Epithelial cell of esophagus (primary cell): ENCODE data around the gene ATP6V0D1.

Experiments
- DNase-seq: peaks from one replicate; pipeline ENCODE4 v3.0.0; 2010; ENCODE audit warnings: low read depth
- H3K4me3 ChIP-seq: 2 replicates; pipeline ENCODE4 v1.5.1; 2011; ENCODE audit warnings: mild to moderate bottlenecking, low read length, control low read depth
- CTCF ChIP-seq: IDR thresholded peaks from 2 replicates; pipeline ENCODE4 v1.5.1; 2011; ENCODE audit warnings: low read depth, mild to moderate bottlenecking, low read length, control low read depth, inconsistent platforms; ENCODE audit not compliant: insufficient read depth; ENCODE audit errors: missing control alignments

ATP6V0D1 gene

GRCh38 chr16:67482233-67482924 is 1.4 kb upstream of the ATP6V0D1 start:
- no peak for TF ChIP-seq CTCF
- DNase-seq, result no peak
- peak overlapping the region; percentile 82 for H3K4me3 ChIP-seq

- TF ChIP-seq CTCF, result no peak
- H3K4me3 ChIP-seq, result peak overlapping the region; percentile 82
- no peak for DNase-seq
These were observed 740 bp upstream of the ATP6V0D1 start for GRCh38 chr16:67481561-67482232.

GRCh38 chr16:67477960-67478554 is 2.9 kb downstream of the ATP6V0D1 start:
- H3K4me3 ChIP-seq, result no peak overlapping the region
- DNase-seq, result peak; percentile 84
- no peak for TF ChIP-seq CTCF

GRCh38 chr16:67474551-67475455 is 6.2 kb downstream of the ATP6V0D1 start:
- no peak for DNase-seq
- no peak overlapping the region for H3K4me3 ChIP-seq
- TF ChIP-seq CTCF, result no peak

GRCh38 chr16:67471758-67472384 is 9.1 kb downstream of the ATP6V0D1 start:
- no peak for TF ChIP-seq CTCF
- H3K4me3 ChIP-seq, result no peak overlapping the region
- no peak for DNase-seq

GRCh38 chr16:67470359-67470758 is 10.6 kb downstream of the ATP6V0D1 start:
- no peak for TF ChIP-seq CTCF
- DNase-seq, result no peak
- H3K4me3 ChIP-seq, result no peak overlapping the region
